K562 (cell line): Measurements from ENCODE around the gene ITGA11.

Experiments
- ADNP ChIP-seq: fragments of 200-800 bp; sonication (Bioruptor generic); IDR thresholded peaks from 2 replicates; pipeline ENCODE4 v1.6.1; 2016; ENCODE audit warnings: missing genetic modification characterization, missing compliant biosample characterization
- TF ChIP-seq, protein P1 (sequence below): fragments of 150-350 bp; IDR thresholded peaks from 2 replicates; pipeline ENCODE4 v1.6.1; 2014; ENCODE audit warnings: low read depth, mild to moderate bottlenecking, low read length, borderline replicate concordance

GRCh38 chr15:68252925-68253534 lies 178.9 kb downstream of the ITGA11 start:
- TF ChIP-seq, protein P1, sequence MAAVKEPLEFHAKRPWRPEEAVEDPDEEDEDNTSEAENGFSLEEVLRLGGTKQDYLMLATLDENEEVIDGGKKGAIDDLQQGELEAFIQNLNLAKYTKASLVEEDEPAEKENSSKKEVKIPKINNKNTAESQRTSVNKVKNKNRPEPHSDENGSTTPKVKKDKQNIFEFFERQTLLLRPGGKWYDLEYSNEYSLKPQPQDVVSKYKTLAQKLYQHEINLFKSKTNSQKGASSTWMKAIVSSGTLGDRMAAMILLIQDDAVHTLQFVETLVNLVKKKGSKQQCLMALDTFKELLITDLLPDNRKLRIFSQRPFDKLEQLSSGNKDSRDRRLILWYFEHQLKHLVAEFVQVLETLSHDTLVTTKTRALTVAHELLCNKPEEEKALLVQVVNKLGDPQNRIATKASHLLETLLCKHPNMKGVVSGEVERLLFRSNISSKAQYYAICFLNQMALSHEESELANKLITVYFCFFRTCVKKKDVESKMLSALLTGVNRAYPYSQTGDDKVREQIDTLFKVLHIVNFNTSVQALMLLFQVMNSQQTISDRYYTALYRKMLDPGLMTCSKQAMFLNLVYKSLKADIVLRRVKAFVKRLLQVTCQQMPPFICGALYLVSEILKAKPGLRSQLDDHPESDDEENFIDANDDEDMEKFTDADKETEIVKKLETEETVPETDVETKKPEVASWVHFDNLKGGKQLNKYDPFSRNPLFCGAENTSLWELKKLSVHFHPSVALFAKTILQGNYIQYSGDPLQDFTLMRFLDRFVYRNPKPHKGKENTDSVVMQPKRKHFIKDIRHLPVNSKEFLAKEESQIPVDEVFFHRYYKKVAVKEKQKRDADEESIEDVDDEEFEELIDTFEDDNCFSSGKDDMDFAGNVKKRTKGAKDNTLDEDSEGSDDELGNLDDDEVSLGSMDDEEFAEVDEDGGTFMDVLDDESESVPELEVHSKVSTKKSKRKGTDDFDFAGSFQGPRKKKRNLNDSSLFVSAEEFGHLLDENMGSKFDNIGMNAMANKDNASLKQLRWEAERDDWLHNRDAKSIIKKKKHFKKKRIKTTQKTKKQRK, result no peak
- TF ChIP-seq ADNP (tag), result no peak
